ENCODE measurements around the gene ZNF654. TPM values are rescaled to one million over a fixed set of nuclear protein-coding genes. Genes with fewer than 3 reads are reported as not detected.
"Not testable (repeated sequence)": the region's sequence is repeated elsewhere in the genome, so short reads cannot be mapped to it uniquely, and the experiment has no call there.

Gene ZNF654
- total RNA-seq, 1 experiment from 2014 or later: 7.8 TPM

- DNase-seq (ENCODE audit: low read depth): peak; percentile 24
Measured at GRCh38 chr3:88059380-88060170, 520 bp downstream of the ZNF654 start.

GRCh38 chr3:88061746-88062145, 2.7 kb downstream of the ZNF654 start:
- DNase-seq (ENCODE audit: low read depth): no peak

- DNase-seq (ENCODE audit: low read depth): no peak
Measured at GRCh38 chr3:88075072-88075471, 16.0 kb downstream of the ZNF654 start.

- DNase-seq (ENCODE audit: low read depth): no peak
Measured at GRCh38 chr3:88075497-88075896, 16.4 kb downstream of the ZNF654 start.

GRCh38 chr3:88076712-88077111, 17.7 kb downstream of the ZNF654 start:
- DNase-seq (ENCODE audit: low read depth): no peak

- no peak for DNase-seq (ENCODE audit: low read depth)
Measured at GRCh38 chr3:88078932-88079331, 19.9 kb downstream of the ZNF654 start.

GRCh38 chr3:88082854-88083253, 23.8 kb downstream of the ZNF654 start:
- no peak for DNase-seq (ENCODE audit: low read depth)

GRCh38 chr3:88084097-88084501, 25.0 kb downstream of the ZNF654 start:
- no peak for DNase-seq (ENCODE audit: low read depth)

- DNase-seq (ENCODE audit: low read depth): no peak
Measured at GRCh38 chr3:88090681-88091080, 31.6 kb downstream of the ZNF654 start.

- DNase-seq (ENCODE audit: low read depth): no peak
Measured at GRCh38 chr3:88092270-88092669, 33.2 kb downstream of the ZNF654 start.

GRCh38 chr3:88093266-88093665, 34.2 kb downstream of the ZNF654 start:
- DNase-seq (ENCODE audit: low read depth): no peak

- DNase-seq (ENCODE audit: low read depth): no peak
Measured at GRCh38 chr3:88101142-88101541, 42.1 kb downstream of the ZNF654 start.

- no peak for DNase-seq (ENCODE audit: low read depth)
Measured at GRCh38 chr3:88105325-88105724, 46.3 kb downstream of the ZNF654 start.

GRCh38 chr3:88112289-88112688, 53.2 kb downstream of the ZNF654 start:
- no peak for DNase-seq (ENCODE audit: low read depth)

- DNase-seq (ENCODE audit: low read depth): peak; percentile 62
Measured at GRCh38 chr3:88113311-88114162, 54.5 kb downstream of the ZNF654 start.

- DNase-seq (ENCODE audit: low read depth): no peak
Measured at GRCh38 chr3:88114878-88115549, 56.0 kb downstream of the ZNF654 start.

GRCh38 chr3:88117683-88118082, 58.6 kb downstream of the ZNF654 start:
- no peak for DNase-seq (ENCODE audit: low read depth)

GRCh38 chr3:88118603-88119002, 59.5 kb downstream of the ZNF654 start:
- not testable (repeated sequence) for DNase-seq (ENCODE audit: low read depth)

GRCh38 chr3:88123526-88123925, 64.5 kb downstream of the ZNF654 start:
- DNase-seq (ENCODE audit: low read depth): no peak

- DNase-seq (ENCODE audit: low read depth): no peak
Measured at GRCh38 chr3:88131695-88132094, 72.6 kb downstream of the ZNF654 start.

GRCh38 chr3:88132894-88133293, 73.8 kb downstream of the ZNF654 start:
- no peak for DNase-seq (ENCODE audit: low read depth)

- DNase-seq (ENCODE audit: low read depth): no peak
Measured at GRCh38 chr3:88133711-88134263, 74.7 kb downstream of the ZNF654 start.

All from M059J (cell line).